Gastroesophageal sphincter (tissue), 4 donors: ENCODE results near the gene HDDC3. TPM values are rescaled to one million over a fixed set of nuclear protein-coding genes. Genes with fewer than 3 reads are reported as not detected.

Source experiments
- ATAC-seq: fragments of 150-250 bp; one replicate; pipeline ENCODE4 v1.9.1; 2016; ENCODE audit warnings: mild to moderate bottlenecking, moderate library complexity
- H3K27ac ChIP-seq, 4 donors: fragments of 200-600 bp; sonication (generic) in 3 of 4; 1 replicate in 3 of 4; 2 replicates in 1 of 4; pipeline ENCODE4 v1.5.1; 2016 to 2019
- H3K27me3 ChIP-seq: fragments of 200-600 bp; sonication (generic); one replicate; pipeline ENCODE4 v1.5.1; 2019
- H3K36me3 ChIP-seq, 2 donors: fragments of 200-600 bp; sonication (generic); one replicate each; pipeline ENCODE4 v1.5.1; 2019; ENCODE audit warnings: control low read depth in 1 of 2
- H3K4me1 ChIP-seq, 3 donors: fragments of 200-600 bp; sonication (generic); 1 replicate in 2 of 3; 2 replicates in 1 of 3; pipeline ENCODE4 v1.5.1; 2016 to 2019; ENCODE audit warnings: control low read depth in 2 of 3
- H3K4me3 ChIP-seq, 2 donors: fragments of 200-600 bp; sonication (generic); one replicate each; pipeline ENCODE4 v1.5.1; 2019; ENCODE audit warnings: mild to moderate bottlenecking in 1 of 2, moderate library complexity in 1 of 2
- H3K9me3 ChIP-seq, 3 donors: fragments of 200-600 bp; sonication (generic); one replicate each; pipeline ENCODE4 v1.5.1; 2017 to 2019; ENCODE audit warnings: control low read depth in 2 of 3
- EP300 ChIP-seq: sonication (generic); formaldehyde crosslinking; IDR thresholded peaks from one replicate; pipeline ENCODE4 v1.6.1; 2017; ENCODE audit warnings: antibody characterized with exemption, mild to moderate bottlenecking
- POLR2A ChIP-seq, 2 donors: fragments of 450-650 bp; IDR thresholded peaks; one replicate each; pipeline ENCODE4 v1.6.1; 2017; ENCODE audit warnings: antibody characterized with exemption in 2 of 2, mild to moderate bottlenecking in 2 of 2, moderate library complexity in 1 of 2
- POLR2AphosphoS5 ChIP-seq: sonication (generic); formaldehyde crosslinking; IDR thresholded peaks from one replicate; pipeline ENCODE4 v1.6.1; 2017; ENCODE audit warnings: antibody characterized with exemption
- WGBS, 2 donors: methylation state at CpG; one replicate each; pipeline ENCODE4 v1.1.5; 2018; ENCODE audit warnings: low coverage in 1 of 2; 5-methylcytosine and 5-hydroxymethylcytosine counted together
- total RNA-seq, 4 donors: library from RNA; depleted of rRNA; stranded (reverse); fragments of >200 nt; gene quantifications; one replicate each; pipeline ENCODE4 v1.1.0, GENCODE V29; 2016
- TF ChIP-seq, protein P1 (sequence below), 4 experiments: fragments of 200-600 bp in 2 of 4; fragments of 450-650 bp in 2 of 4; sonication (generic) in 1 of 4; IDR thresholded peaks; one replicate each; pipeline ENCODE4 v1.5.1; 2017 to 2019; ENCODE audit warnings: antibody characterized with exemption in 4 of 4, mild to moderate bottlenecking in 2 of 4, moderate library complexity in 2 of 4

Gene HDDC3
- total RNA-seq, 4 donors from 2014 or later = 5.9 to 17.1 (median 8.3) TPM

GRCh38 chr15:90914305-90915080 lies 17.9 kb downstream of the HDDC3 start:
- Histone ChIP-seq H3K27ac (no peak overlapping the region), H3K4me1 (no peaks in the 10 kb centered on the region), H3K36me3 (peaks cover 0 to 100% of the 10 kb centered on the region in 2 donors), H3K4me3 (no peak overlapping the region), H3K27me3 (no peaks in the 10 kb centered on the region), H3K9me3 (no peaks in the 10 kb centered on the region)
- WGBS, 2 donors = 76 to 86% methylated on average over 5 to 15 of the region's 22 CpGs
- no peak for ATAC-seq
- TF ChIP-seq POLR2AphosphoS5 (no peak), EP300 (no peak), POLR2A (IDR thresholded peaks at IDR 0.05) (no peak)
- TF ChIP-seq, protein P1, sequence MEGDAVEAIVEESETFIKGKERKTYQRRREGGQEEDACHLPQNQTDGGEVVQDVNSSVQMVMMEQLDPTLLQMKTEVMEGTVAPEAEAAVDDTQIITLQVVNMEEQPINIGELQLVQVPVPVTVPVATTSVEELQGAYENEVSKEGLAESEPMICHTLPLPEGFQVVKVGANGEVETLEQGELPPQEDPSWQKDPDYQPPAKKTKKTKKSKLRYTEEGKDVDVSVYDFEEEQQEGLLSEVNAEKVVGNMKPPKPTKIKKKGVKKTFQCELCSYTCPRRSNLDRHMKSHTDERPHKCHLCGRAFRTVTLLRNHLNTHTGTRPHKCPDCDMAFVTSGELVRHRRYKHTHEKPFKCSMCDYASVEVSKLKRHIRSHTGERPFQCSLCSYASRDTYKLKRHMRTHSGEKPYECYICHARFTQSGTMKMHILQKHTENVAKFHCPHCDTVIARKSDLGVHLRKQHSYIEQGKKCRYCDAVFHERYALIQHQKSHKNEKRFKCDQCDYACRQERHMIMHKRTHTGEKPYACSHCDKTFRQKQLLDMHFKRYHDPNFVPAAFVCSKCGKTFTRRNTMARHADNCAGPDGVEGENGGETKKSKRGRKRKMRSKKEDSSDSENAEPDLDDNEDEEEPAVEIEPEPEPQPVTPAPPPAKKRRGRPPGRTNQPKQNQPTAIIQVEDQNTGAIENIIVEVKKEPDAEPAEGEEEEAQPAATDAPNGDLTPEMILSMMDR (IDR thresholded peaks at IDR 0.05) = no peak

- Histone ChIP-seq H3K4me3 (no peak overlapping the region), H3K27me3 (no peaks in the 10 kb centered on the region), H3K36me3 (peaks cover 0 to 100% of the 10 kb centered on the region in 2 donors), H3K27ac (no peak overlapping the region), H3K9me3 (no peaks in the 10 kb centered on the region), H3K4me1 (peaks cover 0 to 7% (median 0%) of the 10 kb centered on the region in 3 donors)
- no peak for ATAC-seq
- TF ChIP-seq POLR2A (IDR thresholded peaks at IDR 0.05) = no peak
- no peak for TF ChIP-seq POLR2AphosphoS5
- no peak for TF ChIP-seq EP300
- TF ChIP-seq, protein P1 (IDR thresholded peaks at IDR 0.05) = no peak
- no CpG with 5 or more reads among the region's 12 CpGs for WGBS, 2 donors
Measured at GRCh38 chr15:90913398-90913944, 18.9 kb downstream of the HDDC3 start.

DNA sequence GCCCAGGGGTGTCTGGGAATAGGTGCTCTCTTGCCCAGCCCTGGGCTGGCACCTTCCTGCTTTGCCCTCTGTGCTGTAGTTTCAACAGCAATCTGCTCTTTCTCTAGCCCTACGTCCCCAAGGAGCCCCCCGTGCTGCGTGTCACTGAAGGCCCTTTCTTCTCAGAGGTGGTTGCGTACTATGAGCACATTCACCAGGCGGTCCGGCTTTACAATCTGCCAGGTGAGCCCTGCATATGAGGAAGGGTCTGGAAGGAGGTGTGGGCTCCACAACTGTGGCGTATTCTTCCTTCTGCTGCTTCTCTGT lies 19.6 kb downstream of the HDDC3 start:
- no peaks in the 10 kb centered on the region for H3K27me3 ChIP-seq
- peaks cover 0 to 100% of the 10 kb centered on the region in 2 donors for H3K36me3 ChIP-seq
- H3K27ac ChIP-seq = no peak overlapping the region
- H3K9me3 ChIP-seq = no peaks in the 10 kb centered on the region
- peaks cover 0 to 13% (median 0%) of the 10 kb centered on the region in 3 donors for H3K4me1 ChIP-seq
- ATAC-seq = no peak
- H3K4me3 ChIP-seq = no peak overlapping the region
- 83 to 87% methylated on average over 2 to 3 of the region's 7 CpGs for WGBS, 2 donors
- TF ChIP-seq POLR2A (IDR thresholded peaks at IDR 0.05) = no peak
- TF ChIP-seq EP300 = no peak
- TF ChIP-seq, protein P1 (IDR thresholded peaks at IDR 0.05) = no peak
- TF ChIP-seq POLR2AphosphoS5 = no peak

DNA sequence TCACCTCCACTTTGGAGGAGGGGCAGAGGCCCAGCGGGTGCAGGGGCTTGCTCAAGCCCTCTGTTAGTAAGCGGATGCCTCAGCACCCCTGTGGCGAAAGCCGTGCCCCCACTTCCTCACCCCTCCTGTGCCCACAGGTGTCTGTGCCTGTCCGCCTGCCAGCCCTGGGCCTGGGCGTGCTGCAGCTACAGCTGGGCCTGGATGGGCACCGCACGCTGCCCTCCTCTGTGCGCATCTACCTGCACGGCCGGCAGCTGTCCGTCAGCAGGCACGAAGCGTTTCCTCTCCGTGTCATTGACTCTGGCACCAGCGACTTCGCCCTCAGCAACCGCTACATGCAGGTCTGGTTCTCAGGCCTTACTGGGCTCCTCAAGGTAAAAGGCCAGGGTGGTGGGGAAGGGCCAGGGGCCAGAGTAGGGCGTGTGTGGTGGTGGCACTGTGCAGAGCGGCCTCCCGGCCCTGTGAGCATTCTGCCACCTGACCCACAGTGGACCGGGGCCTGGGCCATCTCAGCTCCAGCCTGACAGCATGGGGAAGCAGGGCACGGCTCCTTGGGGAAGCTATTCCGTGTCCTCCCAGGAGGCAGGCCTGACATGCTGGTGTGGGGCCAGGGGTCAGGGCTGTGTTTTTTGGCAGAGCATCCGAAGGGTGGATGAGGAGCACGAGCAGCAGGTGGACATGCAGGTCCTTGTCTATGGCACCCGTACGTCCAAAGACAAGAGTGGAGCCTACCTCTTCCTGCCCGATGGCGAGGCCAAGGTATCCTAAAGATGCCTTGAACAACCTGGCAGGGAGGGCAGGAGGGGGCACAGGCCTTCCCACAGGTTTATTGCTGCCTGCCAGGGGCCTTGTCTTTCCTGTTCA lies 20.2 kb downstream of the HDDC3 start:
- 92% methylated on average over 2 of the region's 30 CpGs; no CpG with 5 or more reads in 1 of the 2 donors for WGBS, 2 donors
- TF ChIP-seq, protein P1 (IDR thresholded peaks at IDR 0.05) = no peak
- TF ChIP-seq POLR2AphosphoS5 = no peak
- TF ChIP-seq EP300 = no peak
- TF ChIP-seq POLR2A (IDR thresholded peaks at IDR 0.05) = no peak
- H3K27ac ChIP-seq = no peak overlapping the region
- H3K27me3 ChIP-seq = no peaks in the 10 kb centered on the region
- no peak overlapping the region for H3K4me3 ChIP-seq
- ATAC-seq = no peak
- H3K4me1 ChIP-seq = peaks cover 0 to 18% (median 0%) of the 10 kb centered on the region in 3 donors
- no peaks in the 10 kb centered on the region for H3K9me3 ChIP-seq
- peaks cover 0 to 100% of the 10 kb centered on the region in 2 donors for H3K36me3 ChIP-seq
